ENCODE results near the gene AAR2.

DNA sequence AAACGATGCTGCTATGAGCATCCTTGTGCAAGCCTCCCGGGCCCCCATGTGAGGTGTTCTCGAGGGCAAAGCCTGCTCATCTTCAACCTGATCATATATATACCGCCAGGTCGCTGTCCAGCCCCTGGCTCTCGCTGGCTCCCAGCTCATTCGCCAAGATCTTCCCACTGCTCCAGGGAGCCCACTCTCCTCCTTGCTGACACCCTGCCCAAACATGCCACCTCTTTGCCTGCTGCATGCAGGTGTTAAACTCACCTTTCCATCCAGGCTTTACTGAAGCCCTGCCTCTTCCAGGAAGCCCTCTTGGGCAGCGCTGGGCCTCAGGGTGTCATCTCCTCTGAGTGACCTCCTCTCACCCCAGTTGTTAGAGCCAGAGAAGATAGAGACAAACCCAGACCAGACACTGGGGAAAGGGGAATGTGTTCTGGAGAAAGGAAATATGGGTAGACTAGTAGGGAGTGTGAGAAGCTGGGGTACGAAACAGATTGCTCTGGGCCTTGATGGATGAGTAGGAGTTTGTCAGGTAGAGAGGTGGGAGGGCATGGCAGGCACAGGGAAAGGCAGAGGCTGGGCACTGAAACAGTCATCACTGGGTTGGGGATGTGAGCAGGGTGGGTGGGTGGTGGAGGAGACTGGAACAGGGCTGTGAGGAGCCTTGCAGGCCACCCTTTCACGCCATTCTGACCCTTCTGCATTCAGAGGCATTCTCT lies 68.7 kb downstream of the AAR2 start:
- TF ChIP-seq, protein P1, sequence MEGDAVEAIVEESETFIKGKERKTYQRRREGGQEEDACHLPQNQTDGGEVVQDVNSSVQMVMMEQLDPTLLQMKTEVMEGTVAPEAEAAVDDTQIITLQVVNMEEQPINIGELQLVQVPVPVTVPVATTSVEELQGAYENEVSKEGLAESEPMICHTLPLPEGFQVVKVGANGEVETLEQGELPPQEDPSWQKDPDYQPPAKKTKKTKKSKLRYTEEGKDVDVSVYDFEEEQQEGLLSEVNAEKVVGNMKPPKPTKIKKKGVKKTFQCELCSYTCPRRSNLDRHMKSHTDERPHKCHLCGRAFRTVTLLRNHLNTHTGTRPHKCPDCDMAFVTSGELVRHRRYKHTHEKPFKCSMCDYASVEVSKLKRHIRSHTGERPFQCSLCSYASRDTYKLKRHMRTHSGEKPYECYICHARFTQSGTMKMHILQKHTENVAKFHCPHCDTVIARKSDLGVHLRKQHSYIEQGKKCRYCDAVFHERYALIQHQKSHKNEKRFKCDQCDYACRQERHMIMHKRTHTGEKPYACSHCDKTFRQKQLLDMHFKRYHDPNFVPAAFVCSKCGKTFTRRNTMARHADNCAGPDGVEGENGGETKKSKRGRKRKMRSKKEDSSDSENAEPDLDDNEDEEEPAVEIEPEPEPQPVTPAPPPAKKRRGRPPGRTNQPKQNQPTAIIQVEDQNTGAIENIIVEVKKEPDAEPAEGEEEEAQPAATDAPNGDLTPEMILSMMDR (IDR thresholded peaks at IDR 0.05), result no peak
- TF ChIP-seq POLR2A (IDR thresholded peaks at IDR 0.05), result no peak

All from body of pancreas (tissue), 4 donors.